GM19043 (cell line): ENCODE measurements around the gene CCNF.
A peak's percentile ranks its signal among the peaks of the same experiment; 100 is the strongest.
"Not testable (repeated sequence)": the region's sequence is repeated elsewhere in the genome, so short reads cannot be mapped to it uniquely, and the experiment has no call there.

ENCODE experiments used
- ATAC-seq: cut with Tn5 transposase; IDR thresholded peaks from one replicate; pipeline ENCODE4 v1.9.1; 2021; ENCODE audit warnings: low read depth; ENCODE audit not compliant: unreplicated experiment

CCNF gene

GRCh38 chr16:2428051-2428783 is 1.0 kb upstream of the CCNF start:
- no peak for ATAC-seq

GRCh38 chr16:2428784-2429033 is 538 bp upstream of the CCNF start:
- peak; percentile 19 for ATAC-seq

GRCh38 chr16:2429771-2430663 is 770 bp downstream of the CCNF start:
- no peak for ATAC-seq

- ATAC-seq, result no peak
Observed at GRCh38 chr16:2432286-2432685, 3.0 kb downstream of the CCNF start.

GRCh38 chr16:2432801-2433505 is 3.7 kb downstream of the CCNF start:
- ATAC-seq, result no peak

- ATAC-seq, result not testable (repeated sequence)
Observed at GRCh38 chr16:2435236-2435635, 6.0 kb downstream of the CCNF start.

- ATAC-seq, result no peak
Observed at GRCh38 chr16:2436110-2436509, 6.9 kb downstream of the CCNF start.

- ATAC-seq, result no peak
Observed at GRCh38 chr16:2437032-2437790, 8.0 kb downstream of the CCNF start.

GRCh38 chr16:2438121-2438520 is 8.9 kb downstream of the CCNF start:
- no peak for ATAC-seq

- ATAC-seq, result no peak
Observed at GRCh38 chr16:2439598-2439997, 10.4 kb downstream of the CCNF start.

GRCh38 chr16:2441143-2441804 is 12.0 kb downstream of the CCNF start:
- not testable (repeated sequence) for ATAC-seq

GRCh38 chr16:2443555-2443954 is 14.3 kb downstream of the CCNF start:
- no peak for ATAC-seq

GRCh38 chr16:2447920-2448583 is 18.8 kb downstream of the CCNF start:
- ATAC-seq, result no peak

- no peak for ATAC-seq
Observed at GRCh38 chr16:2449118-2449517, 19.9 kb downstream of the CCNF start.

GRCh38 chr16:2450535-2450934 is 21.3 kb downstream of the CCNF start:
- no peak for ATAC-seq

GRCh38 chr16:2450975-2451381 is 21.7 kb downstream of the CCNF start:
- ATAC-seq, result no peak

- no peak for ATAC-seq
Observed at GRCh38 chr16:2451851-2452320, 22.6 kb downstream of the CCNF start.

- no peak for ATAC-seq
Observed at GRCh38 chr16:2452650-2453049, 23.4 kb downstream of the CCNF start.

- ATAC-seq, result no peak
Observed at GRCh38 chr16:2455081-2455845, 26.0 kb downstream of the CCNF start.
